ENCODE data around the gene CFB. TPM values are rescaled to one million over a fixed set of nuclear protein-coding genes. Genes with fewer than 3 reads are reported as not detected.
A peak's percentile ranks its signal among the peaks of the same experiment; 100 is the strongest.
"Not testable (repeated sequence)": the region's sequence is repeated elsewhere in the genome, so short reads cannot be mapped to it uniquely, and the experiment has no call there.

The CFB gene
- polyA plus RNA-seq (ENCODE audit: insufficient read length) = 1.0 TPM

GRCh38 chr6:31945507-31946369, at the start of gene CFB:
TSS of gene CFB (plus strand) at chr6:31946095. CDS start at chr6:31946222, 127 bp downstream.
- DNase-seq (ENCODE audit: low read depth) = no peak

- no peak for DNase-seq (ENCODE audit: low read depth)
Measured at GRCh38 chr6:31896493-31896855, 49.4 kb upstream of the CFB start.

GRCh38 chr6:31896856-31897611, 48.9 kb upstream of the CFB start:
- DNase-seq (ENCODE audit: low read depth) = no peak

DNA sequence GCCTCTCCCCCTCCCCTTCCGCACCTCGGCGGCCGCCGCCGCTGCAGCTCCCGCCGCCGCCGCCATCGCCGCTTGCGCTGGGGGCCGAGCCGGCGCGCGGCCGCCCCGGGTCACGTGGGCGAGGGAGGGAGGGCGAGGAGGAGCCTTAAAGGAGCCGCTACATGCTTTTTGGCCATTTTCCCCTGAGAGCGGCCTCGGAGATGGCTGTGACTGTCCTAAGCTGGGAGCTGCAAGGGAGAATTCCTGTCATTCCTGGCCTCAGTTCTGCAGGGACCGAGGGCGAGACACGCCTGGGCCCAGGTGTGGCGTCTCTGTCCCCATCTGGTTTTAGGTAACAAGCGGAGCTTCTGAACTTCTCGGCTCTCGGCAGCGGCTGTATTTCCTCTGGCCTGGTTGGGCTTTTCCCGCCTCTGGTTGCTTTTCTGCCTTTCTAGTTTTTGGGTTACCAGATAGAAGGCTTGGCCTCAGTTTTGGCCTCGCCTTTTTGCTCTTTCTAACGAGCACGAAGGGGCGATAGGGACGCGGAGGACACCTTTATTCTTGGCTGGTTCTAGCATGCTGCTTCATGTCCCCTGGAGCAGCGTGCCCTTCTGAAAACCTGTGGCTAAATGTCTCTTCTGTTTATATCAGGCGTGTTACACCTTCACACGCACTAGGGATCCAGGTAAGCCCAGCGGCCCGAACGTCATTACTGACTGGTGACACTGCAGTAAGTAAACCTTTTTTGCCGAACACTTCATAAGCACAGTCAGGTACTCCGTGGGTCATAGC, 48.1 kb upstream of the CFB start, which contains the start of gene EHMT2:
EHMT2 (minus strand) TSS at position 87 of the 771 bp plus-strand sequence; CDS start at position 66, 21 bp downstream.
- DNase-seq (ENCODE audit: low read depth) = peak; percentile 49

DNA sequence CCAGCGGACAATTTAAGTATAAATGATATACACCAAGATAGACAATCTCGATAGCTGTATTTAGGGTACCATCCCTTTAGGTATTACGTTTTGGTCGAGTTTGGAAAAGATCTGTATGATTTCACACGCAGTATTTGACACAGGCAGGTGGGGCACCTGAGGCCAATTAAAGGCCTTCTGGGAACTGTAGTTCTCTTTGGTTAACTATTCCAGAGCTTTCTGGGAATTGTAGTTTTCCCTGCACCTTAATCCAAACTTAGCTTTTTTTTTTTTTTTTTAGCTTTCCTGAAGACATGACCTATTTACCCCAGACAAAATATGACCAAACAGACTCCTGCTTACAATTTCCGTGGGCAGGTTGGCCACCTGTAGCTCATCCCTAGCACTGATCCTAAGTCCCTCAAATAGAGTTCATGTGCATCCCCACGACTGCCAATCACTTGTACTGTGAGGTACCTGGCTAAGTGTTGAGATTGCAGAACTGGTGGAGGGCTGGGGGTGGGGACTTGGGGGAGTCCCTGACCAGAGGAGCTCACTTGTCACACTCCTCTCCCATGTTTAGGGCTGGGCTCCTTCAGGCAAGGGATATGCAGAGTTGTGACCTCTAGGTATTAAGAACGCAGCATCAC, 47.4 kb upstream of the CFB start:
- DNase-seq (ENCODE audit: low read depth) = no peak

GRCh38 chr6:31899215-31899614, 46.7 kb upstream of the CFB start:
- DNase-seq (ENCODE audit: low read depth) = no peak

DNA sequence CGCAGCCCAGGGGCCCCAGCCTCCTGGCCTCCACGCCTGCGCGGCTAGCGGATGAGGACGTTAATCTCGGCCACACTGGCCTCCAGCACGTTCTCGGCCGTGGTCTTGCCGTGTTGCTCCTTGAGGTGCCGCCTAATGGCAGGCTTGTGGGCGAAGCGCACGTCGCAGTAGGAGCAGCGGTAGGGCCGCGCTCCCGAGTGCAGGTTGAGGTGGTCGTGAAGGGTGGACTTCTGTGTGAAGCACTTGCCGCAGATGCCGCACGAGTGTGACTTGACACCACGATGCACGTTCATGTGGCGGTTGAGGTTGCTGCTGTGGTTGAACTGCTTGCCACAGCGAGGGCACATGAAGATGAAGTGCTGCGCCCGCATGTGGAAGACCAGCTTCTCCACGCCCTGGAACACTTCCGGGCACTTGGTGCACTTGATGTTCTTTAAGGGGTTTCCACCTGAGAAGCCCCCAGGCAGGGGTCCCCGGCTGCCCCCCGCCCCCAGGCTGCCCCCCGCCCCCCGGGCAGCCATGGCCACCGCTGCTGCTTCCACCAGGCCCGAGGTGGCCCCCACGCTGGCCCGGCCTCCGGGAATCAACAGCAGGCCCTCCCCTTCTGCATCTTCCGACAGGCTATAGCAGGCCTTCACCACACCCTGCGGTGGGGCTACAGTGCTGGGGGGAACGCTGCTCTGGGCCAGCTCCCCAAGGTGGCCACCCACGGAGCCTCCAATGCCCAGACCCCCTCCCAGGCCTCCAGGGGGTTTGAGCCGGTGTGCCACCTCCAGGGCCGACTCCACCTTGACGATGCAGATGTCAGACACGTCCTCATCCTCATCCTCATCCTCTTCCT, 45.8 kb upstream of the CFB start:
- DNase-seq (ENCODE audit: low read depth) = no peak

- DNase-seq (ENCODE audit: low read depth) = no peak
Measured at GRCh38 chr6:31900917-31901414, 44.9 kb upstream of the CFB start.

DNA sequence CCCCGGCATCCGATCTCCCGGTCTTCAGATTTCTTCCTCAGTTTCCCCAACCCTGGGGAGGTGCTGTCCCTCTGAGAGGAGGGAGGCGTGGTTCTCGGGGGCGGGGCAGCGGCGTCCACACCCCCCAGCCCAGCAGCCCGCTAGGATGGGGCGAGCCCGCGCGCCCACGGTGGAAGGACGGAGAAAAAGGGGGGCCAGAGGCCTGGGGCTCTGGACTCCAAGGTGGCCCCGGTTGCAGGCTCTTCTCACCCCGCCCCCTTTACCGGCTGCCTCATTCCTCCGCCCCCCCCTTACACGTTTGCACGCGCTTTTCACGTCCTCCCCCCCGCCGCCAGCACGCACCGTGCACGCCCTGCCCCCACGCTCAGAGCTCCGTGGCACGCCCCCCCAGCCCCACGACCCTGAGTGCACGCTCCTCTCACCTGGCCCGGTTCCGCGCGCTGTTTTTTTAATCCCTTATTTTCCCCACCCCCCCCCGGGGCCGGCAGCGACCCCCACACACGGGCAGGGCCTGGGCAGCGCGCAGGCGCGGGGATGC, 44.4 kb upstream of the CFB start:
- no peak for DNase-seq (ENCODE audit: low read depth)

DNA sequence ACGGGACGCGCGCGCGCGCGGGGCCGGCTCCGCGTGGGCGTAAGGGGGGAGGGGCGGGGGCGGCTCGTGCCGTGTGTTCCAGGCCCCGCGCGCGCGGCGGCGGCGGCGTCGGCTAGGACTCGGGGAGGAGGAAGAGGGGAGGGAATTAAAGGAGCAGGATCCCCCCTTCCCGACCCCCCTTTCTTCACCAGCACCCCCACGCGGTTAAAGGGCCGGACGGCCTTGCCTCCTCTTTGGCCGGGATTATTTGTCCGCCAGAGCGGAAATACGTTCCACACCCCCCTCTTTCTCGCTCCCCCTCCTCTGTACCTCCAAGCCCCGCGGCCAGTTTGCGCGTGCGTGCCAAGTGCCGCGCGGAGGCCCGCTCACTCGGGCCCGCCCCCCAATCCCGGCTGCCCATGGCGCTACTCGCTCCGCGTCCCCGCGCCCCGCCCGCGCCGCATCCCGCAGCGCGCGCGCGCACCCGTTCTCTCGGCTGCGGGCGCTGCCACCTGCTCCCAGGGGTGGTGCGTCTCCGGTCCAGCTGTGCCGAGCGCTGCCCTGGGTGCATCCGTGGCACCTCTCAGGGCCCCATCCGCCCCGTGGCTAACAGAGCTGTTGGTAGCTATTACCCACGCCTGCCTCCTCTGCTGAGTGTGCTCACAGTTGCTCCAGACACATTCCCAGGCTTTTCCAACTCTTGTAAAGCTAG, 43.8 kb upstream of the CFB start, which contains the start of gene ZBTB12:
ZBTB12 (minus strand) TSS at position 134 of the 691 bp plus-strand sequence. CDS start 781 bp downstream, outside the sequence.
- DNase-seq (ENCODE audit: low read depth) = peak; percentile 94

- no peak for DNase-seq (ENCODE audit: low read depth)
Measured at GRCh38 chr6:31903957-31904356, 41.9 kb upstream of the CFB start.

DNA sequence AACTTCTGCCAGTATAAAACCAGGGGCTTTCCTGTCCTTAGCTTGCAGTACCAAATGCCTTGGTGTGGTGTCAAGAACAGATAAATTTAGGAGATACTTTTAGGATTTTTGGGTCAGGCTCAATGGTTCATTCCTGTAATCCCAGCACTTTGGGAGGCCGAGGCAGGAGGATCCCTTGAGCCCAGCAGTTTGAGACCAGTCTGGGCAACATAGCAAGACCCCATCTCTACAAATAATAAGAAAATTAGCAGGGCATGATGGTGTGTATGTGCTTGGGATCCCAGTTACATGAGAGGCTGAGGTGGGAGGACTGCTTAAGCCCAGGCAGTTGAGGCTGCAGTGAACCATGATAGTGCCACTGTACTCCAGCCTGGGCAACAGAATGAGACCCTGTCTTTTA, 40.9 kb upstream of the CFB start:
- no peak for DNase-seq (ENCODE audit: low read depth)

DNA sequence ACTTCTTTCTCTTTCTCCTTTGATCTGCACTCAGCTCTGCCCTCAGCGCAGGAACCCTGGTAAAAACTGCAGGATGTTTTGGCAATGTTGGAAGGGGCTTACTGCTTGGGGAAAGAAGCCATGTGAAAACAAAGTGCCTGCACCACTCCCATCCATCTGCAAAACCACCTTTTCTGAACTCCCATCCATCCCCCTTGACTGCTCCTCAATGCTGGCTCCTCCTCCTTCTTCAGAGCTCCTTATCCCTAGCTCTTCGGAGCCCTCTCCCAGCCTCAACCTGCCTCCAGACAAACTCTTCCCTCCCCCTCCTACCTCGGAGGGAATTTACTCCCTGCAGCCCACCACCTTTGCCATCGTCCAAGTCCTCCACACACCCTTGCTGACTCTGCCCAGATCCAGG, 39.8 kb upstream of the CFB start:
- no peak for DNase-seq (ENCODE audit: low read depth)

GRCh38 chr6:31906727-31907126, 39.2 kb upstream of the CFB start:
- DNase-seq (ENCODE audit: low read depth) = not testable (repeated sequence)

- DNase-seq (ENCODE audit: low read depth) = no peak
Measured at GRCh38 chr6:31907158-31907813, 38.6 kb upstream of the CFB start.

- DNase-seq (ENCODE audit: low read depth) = not testable (repeated sequence)
Measured at GRCh38 chr6:31908255-31908654, 37.6 kb upstream of the CFB start.

GRCh38 chr6:31908791-31909190, 37.1 kb upstream of the CFB start:
- DNase-seq (ENCODE audit: low read depth) = no peak

DNA sequence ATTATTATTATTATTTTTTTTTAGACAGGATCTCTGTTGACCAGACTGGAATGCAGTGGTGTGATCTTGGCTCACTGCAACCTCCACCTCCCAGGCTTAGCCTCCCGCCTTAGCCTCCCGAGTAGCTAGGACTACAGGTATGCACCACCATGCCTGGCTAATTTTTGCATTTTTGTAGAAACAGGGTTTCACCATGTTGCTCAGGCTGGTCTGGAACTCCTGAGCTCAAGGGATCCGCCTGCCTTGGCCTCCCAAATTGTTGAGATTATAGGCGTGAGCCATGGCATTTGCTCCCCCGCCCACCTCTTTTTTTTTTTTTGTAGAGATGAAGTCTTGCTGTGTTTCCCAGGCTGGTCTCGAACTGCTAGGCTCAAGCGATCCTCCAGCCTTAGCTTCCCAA, 36.6 kb upstream of the CFB start:
- DNase-seq (ENCODE audit: low read depth) = not testable (repeated sequence)

Data from forelimb muscle (tissue), 1 donor.